GM23338 (cell line): ENCODE measurements around the gene SLC39A5.

ENCODE experiments used
- CTCF ChIP-seq, 2 experiments: fragments of 200-600 bp in 1 of 2; sonication (generic) in 1 of 2; conservative IDR thresholded peaks; 2 replicates each; pipeline versions ENCODE4 v1.5.1 to v1.6.1; 2016 to 2017; ENCODE audit warnings: antibody characterized with exemption in 2 of 2, low read depth in 2 of 2, mild to moderate bottlenecking in 2 of 2, moderate library complexity in 1 of 2
- ETS1 ChIP-seq: IDR thresholded peaks from 2 replicates; pipeline ENCODE4 v1.6.1; 2016; ENCODE audit warnings: antibody characterized with exemption
- EZH2 ChIP-seq: fragments of 200-600 bp; sonication (generic); IDR thresholded peaks from one replicate; pipeline ENCODE4 v1.8.0; 2017; ENCODE audit warnings: antibody characterized with exemption, mild to moderate bottlenecking, low read depth; ENCODE audit not compliant: unreplicated experiment
- EZH2phosphoT487 ChIP-seq: fragments of 200-600 bp; sonication (generic); IDR thresholded peaks from one replicate; pipeline ENCODE4 v1.8.1; 2018; ENCODE audit warnings: antibody characterized with exemption; ENCODE audit not compliant: unreplicated experiment
- JUNB ChIP-seq: IDR thresholded peaks from one replicate; pipeline ENCODE4 v1.6.1; 2016; ENCODE audit warnings: antibody characterized with exemption; ENCODE audit not compliant: unreplicated experiment
- POLR2AphosphoS5 ChIP-seq: IDR thresholded peaks from 2 replicates; pipeline ENCODE4 v1.6.1; 2016; ENCODE audit warnings: antibody characterized with exemption, low read depth
- REST ChIP-seq: IDR thresholded peaks from one replicate; pipeline ENCODE4 v1.6.1; 2018; ENCODE audit warnings: antibody characterized with exemption; ENCODE audit not compliant: unreplicated experiment
- ZNF114 ChIP-seq: fragments of 250-450 bp; sonication (Bioruptor Pico); IDR thresholded peaks from 2 replicates; pipeline ENCODE4 v1.5.0; 2020; ENCODE audit warnings: mild to moderate bottlenecking, moderate library complexity

GRCh38 chr12:56216461-56216860 is 13.4 kb upstream of the SLC39A5 start:
- TF ChIP-seq CTCF (conservative IDR thresholded peaks at IDR 0.05; ENCODE audit: low read depth in 2 of 2) (no peak), EZH2 (no peak), EZH2phosphoT487 (no peak), REST (no peak), POLR2AphosphoS5 (no peak), ZNF114 (CRISPR knock-in tag) (no peak), ETS1 (no peak), JUNB (no peak)
